ENCODE results near the gene UBALD1. TPM values are rescaled to one million over a fixed set of nuclear protein-coding genes. Genes with fewer than 3 reads are reported as not detected.

The UBALD1 gene
- total and polyA plus RNA-seq, 10 of the 15 experiments (the other 5 are each of a cell fraction or from before 2014, with no cell fraction given): 0.05 to 32.7 (median 5.1) TPM

GRCh38 chr16:4599037-4599436 lies 15.7 kb downstream of the UBALD1 start:
- WGBS (ENCODE audit: insufficient coverage, insufficient replicate concordance, low lambda C conversion rate, missing lambda C conversion rate): 40% methylated on average over 7 of the region's 10 CpGs
- in situ Hi-C loops (cut with MboI): loop anchor here (10.0 kb wide), 1 partner anchor 64 kb away; the partner anchor contains the start of gene CDIP1
- no peak for FAIRE-seq

More at GRCh38 chr16:4599037-4599436, 15.7 kb downstream of the UBALD1 start:
- ChIA-PET SMC1A (ENCODE audit: uncharacterized antibody, unreplicated experiment) (no interaction called here), CTCF (interaction anchor here (1.1 to 1.6 kb wide), 2 partner anchors 12 to 25 kb away, joined by 3 to 4 read pairs; partner anchors contain the start of gene MGRN1), POLR2A (no interaction called here), RAD21 (ENCODE audit: unreplicated experiment) (no interaction called here)
- H3K4me3 ChIP-seq: no peak overlapping the region
- no peaks in the 10 kb centered on the region; a peak in 1 of 4 replicates for H3K27me3 ChIP-seq (replicated peaks in 1 of 2; ENCODE audit: control insufficient read depth in 2 of 2, insufficient read depth in 2 of 2, low read length in 1 of 2)
- ATAC-seq: no peak
- no peaks in the 10 kb centered on the region for H4K20me1 ChIP-seq (ENCODE audit: control insufficient read depth, insufficient read depth)
- intact Hi-C loops (cut with micrococcal nuclease; ENCODE audit: unreplicated experiment): no loop called here
- no peaks in the 10 kb centered on the region for H3K36me3 ChIP-seq (ENCODE audit: control insufficient read depth in 2 of 2, insufficient read depth in 2 of 2, low read length in 1 of 2)
- no peaks in the 10 kb centered on the region for H3K9me3 ChIP-seq (replicated peaks; ENCODE audit: control insufficient read depth, insufficient read depth, low read length)
- no TSS peak for BruUV-seq (replicated peaks)
- H3K79me2 ChIP-seq (ENCODE audit: control insufficient read depth, insufficient read depth, low read length): no peaks in the 10 kb centered on the region
- TF ChIP-seq BCL3 (IDR thresholded peaks at IDR 0.05; ENCODE audit: borderline replicate concordance, insufficient read depth, low read depth, low read length, poor library complexity, severe bottlenecking) (no peak), EED (IDR thresholded peaks at IDR 0.05; ENCODE audit: low read depth) (no peak), STAT1 (conservative IDR thresholded peaks at IDR 0.05) (no peak), IKZF2 (IDR thresholded peaks at IDR 0.05) (no peak), IRF3 (IDR thresholded peaks at IDR 0.05) (no peak), MEF2B (IDR thresholded peaks at IDR 0.05; ENCODE audit: partially characterized antibody, poor library complexity, severe bottlenecking) (no peak), MYB (IDR thresholded peaks at IDR 0.05; ENCODE audit: borderline replicate concordance, low read depth, low read length) (no peak), TCF7 (IDR thresholded peaks at IDR 0.05; ENCODE audit: borderline replicate concordance) (no peak), TBL1XR1 (IDR thresholded peaks at IDR 0.05; ENCODE audit: low read depth, low read length) (no peak), BACH1 (IDR thresholded peaks at IDR 0.05; ENCODE audit: borderline replicate concordance) (no peak), YY1 (IDR thresholded peaks at IDR 0.05; ENCODE audit: low read depth, low read length) (no peak), PRDM15 (CRISPR knock-in tag; IDR thresholded peaks at IDR 0.05) (no peak), BCL11A (IDR thresholded peaks at IDR 0.05; ENCODE audit: low read depth, low read length) (no peak), SMARCA5 (IDR thresholded peaks at IDR 0.05) (no peak), CREB1 (IDR thresholded peaks at IDR 0.05; ENCODE audit: low read depth) (no peak), SP1 (IDR thresholded peaks at IDR 0.05; ENCODE audit: low read depth, low read length) (no peak)
- H3K27ac ChIP-seq (ENCODE audit: control insufficient read depth, insufficient read depth): no peak overlapping the region
- no peak for DNase-seq (ENCODE audit: low read depth, low spot score)
- no peak overlapping the region for H3K4me2 ChIP-seq (ENCODE audit: control insufficient read depth, insufficient read depth)
- H3K9ac ChIP-seq (ENCODE audit: control insufficient read depth, insufficient read depth, low read length): no peak overlapping the region
- no peak overlapping the region for H2AFZ ChIP-seq (ENCODE audit: control insufficient read depth, low read depth, low read length)
- no peaks in the 10 kb centered on the region for H3K4me1 ChIP-seq (ENCODE audit: control insufficient read depth, insufficient read depth, low read length)

Measured in GM12878 (cell line).